ENCODE measurements around the gene TMEM121B. TPM values are rescaled to one million over a fixed set of nuclear protein-coding genes. Genes with fewer than 3 reads are reported as not detected.

TMEM121B gene
- total RNA-seq, 2 donors from 2014 or later: 0.55 to 1.1 TPM

GRCh38 chr22:17117400-17117799 lies 3.8 kb downstream of the TMEM121B start:
- no peaks in the 10 kb centered on the region for H3K36me3 ChIP-seq
- TF ChIP-seq CTCF (IDR thresholded peaks at IDR 0.05): no peak
- no peak for DNase-seq (ENCODE audit: low spot score)
- no peaks in the 10 kb centered on the region for H3K27me3 ChIP-seq
- no peak overlapping the region for H3K27ac ChIP-seq
- no peaks in the 10 kb centered on the region for H3K9me3 ChIP-seq
- H3K4me1 ChIP-seq: peaks cover 0 to 26% of the 10 kb centered on the region in 2 donors
- no peak overlapping the region for H3K4me3 ChIP-seq

GRCh38 chr22:17116572-17117330 lies 4.4 kb downstream of the TMEM121B start:
- Histone ChIP-seq H3K27me3 (no peaks in the 10 kb centered on the region), H3K4me3 (no peak overlapping the region), H3K4me1 (peaks cover 0 to 23% of the 10 kb centered on the region in 2 donors), H3K9me3 (no peaks in the 10 kb centered on the region), H3K27ac (no peak overlapping the region), H3K36me3 (no peaks in the 10 kb centered on the region)
- no peak for DNase-seq (ENCODE audit: low spot score)
- no peak for TF ChIP-seq CTCF (IDR thresholded peaks at IDR 0.05)

GRCh38 chr22:17115945-17116565 lies 5.1 kb downstream of the TMEM121B start:
- Histone ChIP-seq H3K27me3 (no peaks in the 10 kb centered on the region), H3K9me3 (no peaks in the 10 kb centered on the region), H3K36me3 (no peaks in the 10 kb centered on the region), H3K27ac (no peak overlapping the region), H3K4me1 (peaks cover 0 to 18% of the 10 kb centered on the region in 2 donors), H3K4me3 (no peak overlapping the region)
- DNase-seq (ENCODE audit: low spot score): no peak
- TF ChIP-seq CTCF (IDR thresholded peaks at IDR 0.05): no peak

- no peak overlapping the region for H3K27ac ChIP-seq
- no peak for TF ChIP-seq CTCF (IDR thresholded peaks at IDR 0.05)
- no peaks in the 10 kb centered on the region for H3K36me3 ChIP-seq
- no peaks in the 10 kb centered on the region for H3K27me3 ChIP-seq
- H3K9me3 ChIP-seq: no peaks in the 10 kb centered on the region
- DNase-seq (ENCODE audit: low spot score): no peak
- no peak overlapping the region for H3K4me3 ChIP-seq
- peaks cover 0 to 18% of the 10 kb centered on the region in 2 donors for H3K4me1 ChIP-seq
Observed at GRCh38 chr22:17115236-17115635, 5.9 kb downstream of the TMEM121B start.

- H3K9me3 ChIP-seq: no peaks in the 10 kb centered on the region
- no peak for TF ChIP-seq CTCF (IDR thresholded peaks at IDR 0.05)
- H3K27me3 ChIP-seq: no peaks in the 10 kb centered on the region
- peaks cover 0 to 18% of the 10 kb centered on the region in 2 donors for H3K4me1 ChIP-seq
- H3K4me3 ChIP-seq: no peak overlapping the region
- DNase-seq (ENCODE audit: low spot score): no peak
- H3K27ac ChIP-seq: no peak overlapping the region
- H3K36me3 ChIP-seq: peaks cover 1% of the 10 kb centered on the region
Observed at GRCh38 chr22:17114898-17115235, 6.3 kb downstream of the TMEM121B start.
